Adrenal gland (tissue), 5 donors: ENCODE data around the gene BRD7.

Source experiments
- POLR2A ChIP-seq, 2 donors: fragments of 450-650 bp; IDR thresholded peaks; one replicate each; pipeline ENCODE4 v1.6.1; 2017; ENCODE audit warnings: antibody characterized with exemption in 2 of 2, mild to moderate bottlenecking in 2 of 2, moderate library complexity in 1 of 2
- TF ChIP-seq, protein P1 (sequence below), 6 experiments: fragments of 450-650 bp in 4 of 6; fragments of 200-600 bp in 2 of 6; sonication (generic) in 1 of 6; IDR thresholded peaks; 1 replicate in 5 of 6; 2 replicates in 1 of 6; pipeline versions ENCODE4 v1.5.1 to v1.8.0; 2016 to 2021; ENCODE audit warnings: antibody characterized with exemption in 6 of 6, mild to moderate bottlenecking in 2 of 6, moderate library complexity in 1 of 6
- donor health status: DM: no; HTN: no; CAD: no.

GRCh38 chr16:50369133-50369804 is 481 bp upstream of the BRD7 start:
- TF ChIP-seq POLR2A (IDR thresholded peaks at IDR 0.05) = no peak
- TF ChIP-seq, protein P1, sequence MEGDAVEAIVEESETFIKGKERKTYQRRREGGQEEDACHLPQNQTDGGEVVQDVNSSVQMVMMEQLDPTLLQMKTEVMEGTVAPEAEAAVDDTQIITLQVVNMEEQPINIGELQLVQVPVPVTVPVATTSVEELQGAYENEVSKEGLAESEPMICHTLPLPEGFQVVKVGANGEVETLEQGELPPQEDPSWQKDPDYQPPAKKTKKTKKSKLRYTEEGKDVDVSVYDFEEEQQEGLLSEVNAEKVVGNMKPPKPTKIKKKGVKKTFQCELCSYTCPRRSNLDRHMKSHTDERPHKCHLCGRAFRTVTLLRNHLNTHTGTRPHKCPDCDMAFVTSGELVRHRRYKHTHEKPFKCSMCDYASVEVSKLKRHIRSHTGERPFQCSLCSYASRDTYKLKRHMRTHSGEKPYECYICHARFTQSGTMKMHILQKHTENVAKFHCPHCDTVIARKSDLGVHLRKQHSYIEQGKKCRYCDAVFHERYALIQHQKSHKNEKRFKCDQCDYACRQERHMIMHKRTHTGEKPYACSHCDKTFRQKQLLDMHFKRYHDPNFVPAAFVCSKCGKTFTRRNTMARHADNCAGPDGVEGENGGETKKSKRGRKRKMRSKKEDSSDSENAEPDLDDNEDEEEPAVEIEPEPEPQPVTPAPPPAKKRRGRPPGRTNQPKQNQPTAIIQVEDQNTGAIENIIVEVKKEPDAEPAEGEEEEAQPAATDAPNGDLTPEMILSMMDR (IDR thresholded peaks at IDR 0.05) = peak in 2 of 6 experiments; percentile 27 to 32
